CD4-positive, alpha-beta T cell treated with Interleukin-4 for 1 hour (primary cell): ENCODE results near the gene COMT.
A peak's percentile ranks its signal among the peaks of the same experiment; 100 is the strongest.

Experiments used
- DNase-seq, 2 donors: peaks; one replicate each; pipeline ENCODE4 v3.0.0-alpha.2; 2020 to 2022

COMT gene

DNA sequence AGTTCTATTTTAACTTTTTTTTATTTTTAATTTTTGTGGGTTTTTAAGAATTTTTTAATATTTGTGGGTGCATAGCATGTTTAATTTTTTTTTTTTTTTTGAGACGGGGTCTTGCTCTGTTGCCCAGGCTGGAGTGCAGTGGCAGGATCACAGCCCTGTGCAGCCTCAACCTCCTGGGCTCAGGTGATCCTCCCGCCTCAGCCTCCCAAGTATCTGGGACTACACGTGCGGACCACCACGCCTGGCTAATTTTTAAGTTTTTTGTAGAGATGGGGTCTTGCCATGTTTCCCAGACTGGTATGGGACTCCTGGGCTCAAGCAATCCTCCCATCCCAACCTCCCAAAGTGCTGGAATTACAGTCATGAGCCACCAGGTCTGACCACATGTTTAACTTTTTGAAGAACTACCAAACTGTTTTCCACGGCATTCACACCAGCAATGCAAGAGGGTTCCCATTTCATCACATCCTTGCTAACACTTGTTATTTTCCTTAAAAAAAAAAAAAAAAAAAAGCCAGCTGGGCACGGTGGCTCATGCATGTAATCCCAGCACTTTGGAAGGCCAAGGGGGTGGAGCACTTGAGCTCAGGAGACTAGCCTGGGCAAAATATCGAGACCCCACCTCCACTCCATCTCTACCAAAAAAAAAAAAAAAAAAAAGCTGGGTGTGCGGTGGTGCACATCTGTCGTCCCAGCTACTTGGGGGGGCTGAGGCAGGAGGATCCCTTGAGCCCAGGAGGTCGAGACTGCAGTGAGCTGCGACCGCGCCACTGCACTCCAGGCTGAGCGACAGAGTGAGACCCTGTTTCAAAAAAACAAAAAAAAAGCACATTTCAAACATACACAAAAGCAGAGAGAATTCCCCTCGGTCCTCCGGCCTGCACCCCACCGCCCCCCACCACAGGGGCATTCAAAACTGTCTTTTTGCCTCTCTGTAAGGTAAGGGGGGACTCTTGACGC lies 16.8 kb downstream of the COMT start:
- no peak for DNase-seq

GRCh38 chr22:19959043-19959586 lies 17.5 kb downstream of the COMT start:
- no peak for DNase-seq

DNA sequence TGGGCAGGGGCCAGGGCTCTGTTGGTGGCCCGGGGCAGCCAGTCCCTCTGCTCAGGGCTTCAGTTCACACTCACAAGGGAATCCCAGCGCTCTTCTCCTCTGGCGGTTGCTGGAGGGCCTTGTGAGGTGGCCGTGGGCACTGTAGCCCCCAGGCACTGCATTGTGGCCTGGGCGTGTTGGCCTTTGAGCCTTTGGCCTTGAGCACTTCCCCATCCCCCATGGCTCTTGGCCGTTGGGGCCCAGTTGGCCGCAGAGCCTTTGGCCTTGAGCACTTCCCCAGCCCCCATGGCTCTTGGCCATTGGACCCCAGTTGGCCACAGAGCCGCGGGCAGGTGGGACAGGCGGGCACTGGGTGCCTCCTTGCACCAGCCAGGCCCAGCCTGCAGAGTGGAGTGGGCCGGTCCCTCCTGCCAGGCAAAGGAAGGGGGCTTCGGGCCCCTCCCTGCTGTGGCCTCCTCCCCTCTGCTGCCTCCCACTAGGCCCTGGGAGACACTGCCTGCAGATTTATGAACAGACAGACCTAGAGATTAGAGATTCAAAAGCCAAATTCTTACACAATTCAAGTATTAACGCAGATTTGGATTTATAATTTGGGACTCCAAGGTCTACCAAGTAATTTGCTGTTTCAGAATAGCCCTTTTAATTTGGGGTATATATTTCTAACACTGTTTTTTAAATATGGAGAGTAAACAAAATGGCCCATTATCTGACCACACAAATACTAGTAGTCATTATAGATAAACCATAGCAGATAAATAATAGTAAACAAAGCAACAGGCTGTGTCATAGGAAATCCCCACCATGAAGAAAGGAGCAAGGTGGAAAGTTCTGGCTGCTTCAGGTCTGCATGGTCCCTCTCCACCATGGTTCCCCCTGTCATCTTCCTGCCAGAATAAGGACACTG lies 18.3 kb downstream of the COMT start:
- no peak for DNase-seq

DNA sequence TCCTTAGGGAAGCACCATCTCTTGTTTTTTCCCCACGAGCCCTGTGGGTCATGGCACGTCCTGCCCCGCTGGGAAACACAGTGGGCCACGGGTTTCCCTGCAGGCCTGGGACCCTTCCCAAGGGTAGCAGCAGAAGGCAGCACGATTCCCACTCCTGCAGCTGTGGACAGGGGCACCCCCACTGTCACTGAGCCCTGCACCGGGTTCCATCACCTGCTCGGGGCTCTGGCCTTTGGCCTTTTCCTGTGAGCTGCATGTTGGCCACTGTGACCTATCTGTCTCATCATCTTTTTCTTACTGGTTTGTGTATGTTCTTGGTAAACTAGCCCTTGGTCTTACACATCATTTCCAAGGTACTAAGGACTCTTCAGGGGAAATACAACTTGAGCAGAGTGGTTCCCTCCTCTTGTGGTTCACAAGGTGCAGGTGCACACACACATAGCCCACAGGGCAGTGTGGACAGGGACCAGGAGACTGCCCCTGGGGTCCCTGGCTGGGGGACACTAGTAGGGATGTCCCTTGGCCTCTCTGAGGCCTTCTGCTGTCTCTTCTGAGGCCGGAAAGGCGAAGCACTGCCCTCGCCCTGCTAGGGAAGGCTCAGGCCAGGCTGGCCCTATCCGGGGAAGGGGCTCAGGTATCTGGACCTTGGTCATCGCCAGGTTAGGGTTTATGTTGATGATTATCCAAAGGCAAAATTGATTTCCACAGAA lies 19.1 kb downstream of the COMT start:
- DNase-seq, result no peak

- DNase-seq, result no peak
Observed at GRCh38 chr22:19961201-19961580, 19.6 kb downstream of the COMT start.

DNA sequence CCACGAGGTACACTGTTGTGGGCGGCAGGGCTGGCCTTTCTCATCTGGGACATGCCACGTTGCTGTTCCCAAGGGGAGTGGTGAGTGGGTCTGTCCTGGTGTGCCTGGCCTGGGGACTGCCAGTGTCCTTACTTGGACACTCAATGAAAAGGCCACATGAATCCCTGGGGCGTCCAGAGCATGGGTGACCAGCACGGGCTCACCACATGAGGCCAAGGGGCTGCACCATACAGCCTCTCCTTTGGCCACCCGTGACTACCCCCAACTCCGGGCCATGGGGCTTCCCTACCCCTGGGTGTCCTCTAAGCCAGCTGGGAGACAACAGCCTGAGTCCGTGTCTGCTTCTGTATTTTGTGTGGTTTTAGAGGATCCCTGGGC lies 20.3 kb downstream of the COMT start:
- DNase-seq, result no peak

DNA sequence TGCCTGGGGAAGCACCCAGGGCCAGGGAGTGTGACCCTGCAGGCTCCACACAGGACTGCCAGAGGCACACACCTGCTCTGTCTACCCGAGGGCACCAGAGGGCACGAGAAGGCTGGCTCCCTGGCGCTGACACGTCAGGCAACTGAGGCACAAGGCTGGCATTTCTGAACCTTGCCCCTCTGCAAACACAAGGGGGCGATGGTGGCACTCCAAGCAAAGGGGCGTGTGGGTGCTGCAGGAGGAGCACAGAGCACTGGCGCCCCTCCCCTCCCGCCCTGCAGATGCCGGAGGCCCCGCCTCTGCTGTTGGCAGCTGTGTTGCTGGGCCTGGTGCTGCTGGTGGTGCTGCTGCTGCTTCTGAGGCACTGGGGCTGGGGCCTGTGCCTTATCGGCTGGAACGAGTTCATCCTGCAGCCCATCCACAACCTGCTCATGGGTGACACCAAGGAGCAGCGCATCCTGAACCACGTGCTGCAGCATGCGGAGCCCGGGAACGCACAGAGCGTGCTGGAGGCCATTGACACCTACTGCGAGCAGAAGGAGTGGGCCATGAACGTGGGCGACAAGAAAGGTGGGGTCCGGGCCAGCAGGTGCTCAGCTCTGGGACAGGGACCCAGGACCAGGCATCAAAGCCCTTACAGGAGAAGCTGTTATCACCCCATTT lies 20.8 kb downstream of the COMT start:
- DNase-seq, result peak; percentile 47 to 51

GRCh38 chr22:19962909-19963806 lies 21.6 kb downstream of the COMT start:
- DNase-seq, result no peak

DNA sequence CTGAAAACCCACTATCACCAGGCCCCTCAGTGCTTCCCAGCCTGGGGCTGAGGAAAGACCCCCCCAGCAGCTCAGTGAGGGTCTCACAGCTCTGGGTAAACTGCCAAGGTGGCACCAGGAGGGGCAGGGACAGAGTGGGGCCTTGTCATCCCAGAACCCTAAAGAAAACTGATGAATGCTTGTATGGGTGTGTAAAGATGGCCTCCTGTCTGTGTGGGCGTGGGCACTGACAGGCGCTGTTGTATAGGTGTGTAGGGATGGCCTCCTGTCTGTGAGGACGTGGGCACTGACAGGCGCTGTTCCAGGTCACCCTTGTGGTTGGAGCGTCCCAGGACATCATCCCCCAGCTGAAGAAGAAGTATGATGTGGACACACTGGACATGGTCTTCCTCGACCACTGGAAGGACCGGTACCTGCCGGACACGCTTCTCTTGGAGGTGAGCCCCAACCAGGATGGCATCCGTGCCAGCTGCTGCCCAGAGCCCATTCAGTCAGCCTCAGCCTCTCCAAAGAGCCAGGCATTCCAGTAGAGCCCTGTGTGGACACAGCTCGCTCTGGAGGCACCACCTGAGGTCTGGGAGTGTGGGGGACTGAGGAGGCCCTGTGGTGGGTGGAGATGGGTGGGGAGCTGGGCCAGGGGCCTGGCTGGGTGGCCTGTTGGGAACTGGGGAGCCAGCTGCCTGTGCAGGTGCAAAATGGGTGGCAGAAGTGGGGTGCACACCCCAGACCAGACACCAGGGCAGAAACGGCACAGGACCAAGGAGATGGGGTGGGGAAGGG lies 22.5 kb downstream of the COMT start:
- DNase-seq, result no peak

DNA sequence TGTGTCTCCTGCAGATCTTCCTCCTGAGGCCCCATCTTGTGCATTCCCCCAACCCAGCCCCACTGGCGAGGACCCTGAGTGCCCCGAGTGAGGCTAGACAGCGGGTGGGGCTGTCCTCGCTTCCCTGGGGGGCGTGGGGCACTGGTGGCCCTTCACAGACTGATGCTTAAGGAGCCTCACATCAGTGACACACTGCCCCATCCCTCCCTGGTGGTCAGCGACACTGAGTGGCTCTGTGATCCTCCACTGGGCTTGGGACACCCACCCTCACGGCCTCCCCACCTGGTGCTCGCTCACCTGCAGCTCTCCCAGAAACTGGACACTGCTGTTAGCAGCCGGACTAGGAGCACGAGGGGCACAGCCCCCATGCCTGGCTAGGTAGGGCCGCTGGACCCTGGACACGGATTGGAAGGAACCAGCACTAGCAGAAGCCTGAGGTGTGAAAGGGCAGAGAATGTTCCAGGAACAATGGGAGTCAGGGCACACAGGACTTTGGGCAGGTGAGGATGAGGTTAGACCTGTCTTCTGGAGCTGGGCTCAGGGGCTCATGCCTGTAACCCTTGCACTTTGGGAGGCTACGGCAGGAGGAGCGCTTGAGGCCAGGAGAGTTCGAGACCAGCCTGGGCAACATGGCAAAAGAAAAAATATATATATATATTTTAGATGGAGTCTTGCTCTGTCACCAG lies 23.3 kb downstream of the COMT start:
- no peak for DNase-seq

DNA sequence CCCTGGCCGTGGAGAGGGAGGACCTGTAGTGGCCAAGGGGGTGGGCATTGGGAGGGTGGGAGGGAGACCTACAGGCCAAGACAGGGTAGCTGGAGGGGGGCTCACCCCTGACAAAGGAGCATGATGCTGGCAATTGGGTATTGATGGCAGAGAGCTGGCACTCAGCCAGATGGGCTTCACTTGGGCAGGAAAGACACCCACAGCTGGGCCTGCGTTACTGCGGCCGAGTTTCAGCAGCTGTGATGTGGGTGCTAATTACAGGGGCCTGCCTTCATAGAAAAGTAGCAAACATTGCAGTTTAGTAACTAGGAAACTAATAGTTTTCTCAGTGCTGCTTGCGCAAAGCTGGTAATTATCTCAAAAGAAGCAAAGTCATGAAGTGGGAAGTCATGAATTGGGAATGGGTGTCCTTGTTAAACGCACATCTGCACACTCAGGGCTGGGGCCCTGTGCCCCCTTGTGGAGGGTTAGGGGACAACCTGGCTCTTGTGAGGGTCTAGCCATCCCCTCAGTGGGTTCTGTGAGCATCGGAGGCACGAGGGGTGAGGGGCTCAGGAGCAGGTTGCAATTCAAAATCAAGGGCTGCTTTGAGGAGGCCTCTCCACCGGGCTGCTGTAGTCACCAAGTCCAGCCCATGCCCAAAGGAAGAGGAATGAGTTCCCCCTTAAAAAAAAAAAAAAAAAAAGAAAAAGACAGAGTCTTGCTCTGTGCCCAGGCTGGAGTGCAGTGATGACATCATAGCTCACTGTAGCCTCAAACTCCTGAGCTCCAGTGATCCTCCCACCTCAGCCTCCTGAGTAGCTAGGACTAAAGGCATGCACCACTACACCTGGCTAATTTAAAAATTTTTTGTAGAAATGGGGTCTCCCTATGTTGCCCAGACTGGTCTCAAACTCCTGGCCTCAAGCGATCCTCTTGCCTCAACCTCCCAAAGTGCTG lies 24.5 kb downstream of the COMT start:
- DNase-seq, result no peak

DNA sequence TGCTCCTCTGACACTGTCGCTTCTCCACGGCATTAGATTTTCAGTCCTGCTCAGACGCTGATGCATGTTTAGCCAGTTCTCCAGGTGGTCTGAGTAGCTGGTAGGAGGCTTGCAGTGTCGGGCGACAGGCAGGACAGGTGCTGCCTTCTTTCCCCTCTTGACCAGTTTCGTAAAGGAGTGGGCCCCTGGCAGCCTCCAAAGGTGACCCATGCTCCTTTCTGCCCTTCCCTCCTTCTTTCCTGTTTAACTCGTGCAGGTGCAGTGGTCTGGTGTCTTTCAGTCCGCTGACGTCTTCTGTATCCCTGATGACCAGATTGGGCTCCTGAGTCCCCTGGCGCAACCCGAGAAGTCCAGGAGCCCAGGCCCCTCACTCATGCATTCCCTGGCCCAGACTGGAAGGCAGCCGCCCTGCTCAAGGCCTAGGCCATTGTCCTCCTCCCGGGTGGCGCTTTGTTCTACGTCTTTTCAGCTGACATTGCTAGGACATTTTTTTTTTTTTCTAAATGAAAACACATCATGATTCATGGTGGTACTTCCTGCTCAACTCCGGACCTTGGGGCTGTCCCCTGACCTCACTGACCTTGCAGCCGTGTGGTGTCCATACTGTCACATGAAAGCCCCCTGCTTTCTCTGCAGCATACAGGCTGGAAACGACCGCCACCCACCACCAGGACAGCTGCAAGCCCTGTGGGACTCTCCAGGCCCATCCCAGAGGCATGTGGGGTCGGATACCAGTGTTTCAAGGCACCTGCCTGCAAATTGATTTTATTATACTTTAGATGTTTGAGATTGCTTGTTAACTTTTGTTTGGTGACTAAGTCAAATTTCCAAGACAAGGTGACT lies 25.6 kb downstream of the COMT start:
- no peak for DNase-seq

GRCh38 chr22:19967850-19968449 lies 26.4 kb downstream of the COMT start:
- no peak for DNase-seq

GRCh38 chr22:19968450-19968891 lies 26.9 kb downstream of the COMT start:
- DNase-seq, result no peak

- DNase-seq, result no peak
Observed at GRCh38 chr22:19969141-19969928, 27.8 kb downstream of the COMT start.

DNA sequence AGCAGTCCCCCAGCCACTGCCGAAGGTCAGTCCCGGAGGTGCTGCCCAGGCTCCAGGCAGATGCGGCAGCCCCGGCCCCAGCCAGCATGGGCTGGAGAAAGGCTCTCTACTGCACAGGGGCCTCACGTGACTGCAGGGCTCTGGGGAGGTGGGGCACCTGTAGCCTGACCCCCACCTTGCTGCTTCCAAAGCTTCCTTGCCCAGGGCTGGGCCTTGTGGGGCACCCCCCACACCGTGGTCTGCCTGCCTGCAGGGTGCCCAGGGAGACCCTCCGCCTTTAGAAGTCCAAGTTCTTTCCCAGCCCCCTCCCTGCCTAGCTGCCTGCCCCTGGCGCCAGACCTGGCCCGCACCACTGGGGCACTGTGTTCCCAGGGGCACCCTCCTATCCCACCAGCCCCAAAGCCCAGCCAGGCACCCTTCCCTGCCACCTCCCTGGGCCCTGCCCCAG lies 28.5 kb downstream of the COMT start:
- DNase-seq, result no peak
